Psoas muscle (tissue), 8 donors: Measurements from ENCODE around the gene SPATA18. TPM values are rescaled to one million over a fixed set of nuclear protein-coding genes. Genes with fewer than 3 reads are reported as not detected.

Experiments
- ATAC-seq, 4 donors: fragments of 200-7000 bp; cut with Tn5 transposase; one replicate each; pipeline ENCODE4 v1.9.1; 2020; ENCODE audit warnings: moderate library complexity in 3 of 4, mild to moderate bottlenecking in 2 of 4
- DNase-seq, 2 donors: peaks; one replicate each; pipeline ENCODE4 v3.0.0-alpha.2; 2020
- H3K27ac ChIP-seq: fragments of 200-600 bp; one replicate; pipeline ENCODE4 v1.8.0; 2022
- H3K27me3 ChIP-seq, 3 donors: fragments of 200-600 bp in 1 of 3; one replicate each; pipeline versions ENCODE4 v1.6.1 to v1.8.0; 2013 to 2022; ENCODE audit warnings: low read length in 2 of 3, mild to moderate bottlenecking in 2 of 3, moderate library complexity in 1 of 3; ENCODE audit not compliant: insufficient read depth in 3 of 3
- H3K36me3 ChIP-seq, 2 donors: fragments of 200-600 bp in 1 of 2; one replicate each; pipeline versions ENCODE4 v1.6.1 to v1.8.0; 2013 to 2022; ENCODE audit warnings: low read depth in 1 of 2, mild to moderate bottlenecking in 1 of 2, moderate library complexity in 1 of 2; ENCODE audit not compliant: insufficient read depth in 1 of 2
- H3K4me1 ChIP-seq: fragments of 200-600 bp; one replicate; pipeline ENCODE4 v1.8.0; 2022
- H3K4me3 ChIP-seq: fragments of 200-600 bp; one replicate; pipeline ENCODE4 v1.8.0; 2022; ENCODE audit warnings: mild to moderate bottlenecking
- H3K9me3 ChIP-seq: fragments of 200-600 bp; one replicate; pipeline ENCODE4 v1.8.0; 2022
- CTCF ChIP-seq: fragments of 200-600 bp; IDR thresholded peaks from one replicate; pipeline ENCODE4 v1.8.0; 2022; ENCODE audit warnings: antibody characterized with exemption
- WGBS, 3 donors: extraction: QIAGEN DNeasy Blood & Tissue Kit; methylation state at CpG; one replicate each; pipeline versions ENCODE4 v1.1.6 to v1.1.7; 2013; 5-methylcytosine and 5-hydroxymethylcytosine counted together
- intact Hi-C, 2 donors: fragments of 100-400 bp; cut with DNase I; formaldehyde crosslinking; loops; one replicate each; pipeline versions ENCODE4 v1.11.0 to v1.14.2; 2022
- polyA plus RNA-seq, 3 donors: library from polyadenylated mRNA; stranded (reverse); fragments of 200-250 nt; gene quantifications; one replicate each; pipeline ENCODE4 v1.2.3, GENCODE V29; 2013
- total RNA-seq, 4 donors: library from RNA; stranded (reverse); fragmentation: NEBNext Ultra II Directional in 2 of 4; extraction: Animal tissue kit (Norgen Biotek cat#: 25700) in 2 of 4; gene quantifications; one replicate each; pipeline versions ENCODE4 v1.2.1 to v1.2.4, GENCODE V29; 2021 to 2023
- donor health status: healthy with polysubstance abuse.
- donor health status: DM: no; HTN: no; CAD: no; lungs with moderate emphysema.
- donor health status: Bipolar disorder and iron deficiency.
- donor health status: healthy.
- donor health status: DM: yes; HTN: yes; CAD: no.
- donor health status: DM: no; HTN: no; CAD: no.
- donor health status: DM: no; HTN: no; CAD: no.
- donor health status: DM: yes; HTN: yes; CAD: no.

Gene SPATA18
- total and polyA plus RNA-seq, 7 donors = 0.14 to 2.5 (median 0.88) TPM

- Histone ChIP-seq H3K27me3 (no peaks in the 10 kb centered on the region), H3K4me3 (no peak overlapping the region), H3K9me3 (no peaks in the 10 kb centered on the region), H3K27ac (no peak overlapping the region), H3K36me3 (no peaks in the 10 kb centered on the region), H3K4me1 (peaks cover 5% of the 10 kb centered on the region)
- TF ChIP-seq CTCF = no peak
- intact Hi-C loops = no loop called here
- DNase-seq = no peak
- 60 to 73% (median 65%) methylated on average over 1 of the region's 1 CpG for WGBS, 3 donors
- peak in 3 of 4 donors; percentile 13 to 43 (median 21) for ATAC-seq
Measured at GRCh38 chr4:52111995-52112394, 60.9 kb downstream of the SPATA18 start.

- no peak for ATAC-seq
- intact Hi-C loops = no loop called here
- TF ChIP-seq CTCF = no peak
- Histone ChIP-seq H3K4me1 (peaks cover under 1% of the 10 kb centered on the region), H3K9me3 (no peaks in the 10 kb centered on the region), H3K27ac (no peak overlapping the region), H3K4me3 (no peak overlapping the region), H3K36me3 (no peaks in the 10 kb centered on the region), H3K27me3 (no peaks in the 10 kb centered on the region)
- no peak for DNase-seq
- 68 to 76% (median 72%) methylated on average over 1 of the region's 1 CpG for WGBS, 3 donors
Measured at GRCh38 chr4:52112411-52112810, 61.3 kb downstream of the SPATA18 start.

- no peak overlapping the region for H3K4me3 ChIP-seq
- intact Hi-C loops = no loop called here
- H3K9me3 ChIP-seq = no peaks in the 10 kb centered on the region
- no peak for TF ChIP-seq CTCF
- WGBS, 3 donors = 69 to 74% (median 74%) methylated on average over 2 of the region's 2 CpGs
- H3K27ac ChIP-seq = no peak overlapping the region
- H3K27me3 ChIP-seq = no peaks in the 10 kb centered on the region
- no peak for DNase-seq
- no peaks in the 10 kb centered on the region for H3K36me3 ChIP-seq
- ATAC-seq = no peak
- H3K4me1 ChIP-seq = no peaks in the 10 kb centered on the region
Measured at GRCh38 chr4:52116641-52117040, 65.5 kb downstream of the SPATA18 start.

- H3K4me1 ChIP-seq = no peaks in the 10 kb centered on the region
- no peaks in the 10 kb centered on the region for H3K36me3 ChIP-seq
- H3K27ac ChIP-seq = no peak overlapping the region
- no peaks in the 10 kb centered on the region for H3K27me3 ChIP-seq
- 23 to 49% (median 34%) methylated on average over 3 of the region's 3 CpGs for WGBS, 3 donors
- TF ChIP-seq CTCF = no peak
- intact Hi-C loops = no loop called here
- H3K9me3 ChIP-seq = no peaks in the 10 kb centered on the region
- ATAC-seq (no peak), DNase-seq (no peak)
- H3K4me3 ChIP-seq = no peak overlapping the region
Measured at GRCh38 chr4:52126226-52126625, 75.1 kb downstream of the SPATA18 start.

- 31 to 39% (median 38%) methylated on average over 5 of the region's 5 CpGs for WGBS, 3 donors
- peak in 3 of 4 donors; percentile 40 to 64 (median 47) for ATAC-seq
Measured at GRCh38 chr4:52126966-52127365, 75.9 kb downstream of the SPATA18 start.

More at GRCh38 chr4:52126966-52127365, 75.9 kb downstream of the SPATA18 start:
- Histone ChIP-seq H3K4me1 (no peaks in the 10 kb centered on the region), H3K27ac (no peak overlapping the region), H3K27me3 (no peaks in the 10 kb centered on the region), H3K9me3 (no peaks in the 10 kb centered on the region), H3K36me3 (no peaks in the 10 kb centered on the region), H3K4me3 (no peak overlapping the region)
- no peak for TF ChIP-seq CTCF
- intact Hi-C loops = no loop called here
- no peak for DNase-seq
